HepG2 (cell line): Measurements from ENCODE around the gene VWA3A. TPM values are rescaled to one million over a fixed set of nuclear protein-coding genes. Genes with fewer than 3 reads are reported as not detected.

Experiments used
- ATM ChIP-seq: fragments of 450-650 bp; IDR thresholded peaks from 2 replicates; pipeline ENCODE4 v1.7.1; 2017; ENCODE audit warnings: mild to moderate bottlenecking, borderline replicate concordance
- BRF2 ChIP-seq: sonication (generic); formaldehyde crosslinking; IDR thresholded peaks from 2 replicates; pipeline ENCODE4 v1.8.1; 2022; ENCODE audit warnings: mild to moderate bottlenecking, missing genetic modification reagents
- FOXC1 ChIP-seq: sonication (generic); formaldehyde crosslinking; IDR thresholded peaks from 2 replicates; pipeline ENCODE4 v1.8.0; 2022; ENCODE audit warnings: mild to moderate bottlenecking, missing genetic modification reagents, borderline replicate concordance
- HMGXB4 ChIP-seq, 2 experiments: sonication (generic) in 1 of 2; formaldehyde crosslinking in 1 of 2; IDR thresholded peaks; 2 replicates each; pipeline versions ENCODE4 v1.4.0 to v1.6.1; 2018 to 2020; ENCODE audit warnings: missing genetic modification reagents in 2 of 2, borderline replicate concordance in 1 of 2, low read depth in 1 of 2, mild to moderate bottlenecking in 1 of 2, missing biosample characterization in 1 of 2
- HNF4A ChIP-seq: sonication (generic); formaldehyde crosslinking; IDR thresholded peaks from 2 replicates; pipeline ENCODE4 v1.4.0; 2020; ENCODE audit warnings: missing genetic modification reagents
- KAT2B ChIP-seq: fragments of 150-350 bp; IDR thresholded peaks from 2 replicates; pipeline ENCODE4 v1.6.1; 2014; ENCODE audit warnings: low read depth, low read length, borderline replicate concordance
- MTA1 ChIP-seq: sonication (generic); formaldehyde crosslinking; IDR thresholded peaks from 2 replicates; pipeline ENCODE4 v1.4.0; 2020; ENCODE audit warnings: missing genetic modification reagents, mild to moderate bottlenecking, borderline replicate concordance
- MYC ChIP-seq: sonication (generic); formaldehyde crosslinking; IDR thresholded peaks from 2 replicates; pipeline ENCODE4 v1.9.0; 2021; ENCODE audit warnings: missing genetic modification reagents, borderline replicate concordance
- NCOA1 ChIP-seq: sonication (generic); formaldehyde crosslinking; IDR thresholded peaks from 2 replicates; pipeline ENCODE4 v1.9.0; 2021; ENCODE audit warnings: missing genetic modification reagents
- RAD51 ChIP-seq: fragments of 450-650 bp; IDR thresholded peaks from 2 replicates; pipeline ENCODE4 v1.6.1; 2016; ENCODE audit warnings: borderline replicate concordance
- SMARCE1 ChIP-seq: fragments of 450-650 bp; IDR thresholded peaks from 2 replicates; pipeline ENCODE4 v1.6.1; 2017; ENCODE audit warnings: borderline replicate concordance
- SP2 ChIP-seq: sonication (generic); formaldehyde crosslinking; IDR thresholded peaks from 2 replicates; pipeline ENCODE4 v1.5.1; 2020; ENCODE audit warnings: mild to moderate bottlenecking, missing genetic modification reagents
- SRF ChIP-seq: IDR thresholded peaks from 2 replicates; pipeline ENCODE4 v1.6.1; 2011; ENCODE audit warnings: mild to moderate bottlenecking, low read depth, low read length, moderate library complexity
- ZBTB26 ChIP-seq: IDR thresholded peaks from 2 replicates; pipeline ENCODE4 v1.6.1; 2016; ENCODE audit warnings: missing compliant biosample characterization, missing genetic modification reagents, borderline replicate concordance
- ZNF224 ChIP-seq: sonication (generic); formaldehyde crosslinking; IDR thresholded peaks from 2 replicates; pipeline ENCODE4 v1.5.0; 2020; ENCODE audit warnings: mild to moderate bottlenecking, missing genetic modification reagents
- ZNF276 ChIP-seq: sonication (generic); formaldehyde crosslinking; IDR thresholded peaks from 2 replicates; pipeline ENCODE4 v1.4.0; 2020; ENCODE audit warnings: mild to moderate bottlenecking, low read depth, missing genetic modification reagents
- ZNF33B ChIP-seq: sonication (generic); formaldehyde crosslinking; IDR thresholded peaks from 2 replicates; pipeline ENCODE4 v1.5.1; 2020; ENCODE audit warnings: mild to moderate bottlenecking, missing genetic modification reagents
- ZNF350 ChIP-seq: sonication (generic); formaldehyde crosslinking; IDR thresholded peaks from 2 replicates; pipeline ENCODE4 v1.4.0; 2020; ENCODE audit warnings: mild to moderate bottlenecking, low read depth, missing genetic modification reagents, borderline replicate concordance
- ZNF557 ChIP-seq: sonication (generic); formaldehyde crosslinking; IDR thresholded peaks from 2 replicates; pipeline ENCODE4 v1.4.0; 2020; ENCODE audit warnings: missing genetic modification reagents
- ZNF597 ChIP-seq: sonication (generic); formaldehyde crosslinking; IDR thresholded peaks from 2 replicates; pipeline ENCODE4 v1.5.0; 2020; ENCODE audit warnings: missing genetic modification reagents
- ZNF747 ChIP-seq: sonication (generic); formaldehyde crosslinking; IDR thresholded peaks from 2 replicates; pipeline ENCODE4 v1.8.1; 2023; ENCODE audit warnings: missing genetic modification reagents, mild to moderate bottlenecking, borderline replicate concordance
- ZSCAN29 ChIP-seq: sonication (generic); formaldehyde crosslinking; conservative IDR thresholded peaks from 2 replicates; pipeline ENCODE4 v1.4.0; 2020; ENCODE audit warnings: mild to moderate bottlenecking, missing genetic modification reagents
- polyA plus RNA-seq, 8 experiments: library from polyadenylated mRNA; depleted of rRNA in 3 of 8; stranded (reverse) in 7 of 8; unstranded in 1 of 8; fragments of >200 nt; fragmentation: Illumina TruSeq in 4 of 8; extraction: Trizol in 4 of 8; gene quantifications; 2 replicates each; pipeline versions ENCODE4 v1.2.1 to v1.2.3, GENCODE V29; 2011 to 2016; ENCODE audit warnings: low read depth in 4 of 8, missing spikeins in 1 of 8, mixed read lengths in 1 of 8; ENCODE audit not compliant: insufficient read depth in 1 of 8
- total RNA-seq, 5 experiments: library from RNA; depleted of rRNA; stranded (reverse); fragments of >200 nt; fragmentation: Illumina TruSeq; extraction: Trizol; gene quantifications; 2 replicates each; pipeline ENCODE4 v1.2.3, GENCODE V29; 2016; ENCODE audit warnings: low read depth in 1 of 5

Gene VWA3A
- total and polyA plus RNA-seq, 2 of the 13 experiments (the other 11 are each of a cell fraction or from before 2014, with no cell fraction given): 0.03 to 0.07 TPM

GRCh38 chr16:22206013-22206841, 113.9 kb downstream of the VWA3A start, which contains the start of gene EEF2K (continued):
- TF ChIP-seq SMARCE1 (no peak), MYC (CRISPR knock-in tag) (peak; percentile 98), ZNF747 (peak; percentile 92), SRF (no peak), ZNF276 (CRISPR knock-in tag) (peak; percentile 95), ATM (no peak), HMGXB4 (CRISPR knock-in tag; IDR thresholded peaks at IDR 0.05; ENCODE audit: borderline replicate concordance in 1 of 2, low read depth in 1 of 2) (peak; percentile 100), FOXC1 (CRISPR knock-in tag) (peak; percentile 99), MTA1 (CRISPR knock-in tag) (peak; percentile 94; the same call in 1 of the 2 replicates), ZNF350 (CRISPR knock-in tag) (peak; percentile 71), ZSCAN29 (no peak), RAD51 (no peak), SP2 (CRISPR knock-in tag) (peak; percentile 42; the same call in 1 of the 2 replicates), ZNF557 (peak; percentile 70; the same call in 1 of the 2 replicates), BRF2 (CRISPR knock-in tag) (peak; percentile 94), HNF4A (CRISPR knock-in tag) (peak; percentile 72), NCOA1 (CRISPR knock-in tag) (no peak; the same call in none of the 2 replicates), KAT2B (no peak), ZNF33B (peak; percentile 55), ZNF597 (CRISPR knock-in tag) (no peak), ZNF224 (CRISPR knock-in tag) (peak; percentile 94), ZBTB26 (CRISPR knock-in tag) (peak; percentile 93)
